Glomerular visceral epithelial cell (primary cell): ENCODE measurements around the gene ADGRA3.

Experiments
- DNase-seq: peaks from one replicate; pipeline ENCODE4 v3.0.0-alpha.2; 2016; ENCODE audit errors: extremely low spot score

ADGRA3 gene

GRCh38 chr4:22512306-22512705 is 3.6 kb downstream of the ADGRA3 start:
- no peak for DNase-seq

- DNase-seq = no peak
Measured at GRCh38 chr4:22510750-22511149, 5.1 kb downstream of the ADGRA3 start.

GRCh38 chr4:22508376-22508775 is 7.5 kb downstream of the ADGRA3 start:
- no peak for DNase-seq

GRCh38 chr4:22504922-22505321 is 10.9 kb downstream of the ADGRA3 start:
- no peak for DNase-seq

GRCh38 chr4:22504447-22504846 is 11.4 kb downstream of the ADGRA3 start:
- DNase-seq = no peak

GRCh38 chr4:22502895-22503814 is 12.7 kb downstream of the ADGRA3 start:
- DNase-seq = no peak

- no peak for DNase-seq
Measured at GRCh38 chr4:22501715-22502095, 14.2 kb downstream of the ADGRA3 start.

GRCh38 chr4:22500831-22501714 is 14.8 kb downstream of the ADGRA3 start:
- peak; percentile 80 for DNase-seq

GRCh38 chr4:22500128-22500611 is 15.7 kb downstream of the ADGRA3 start:
- DNase-seq = no peak

- no peak for DNase-seq
Measured at GRCh38 chr4:22498866-22499265, 17.0 kb downstream of the ADGRA3 start.

GRCh38 chr4:22496165-22496813 is 19.6 kb downstream of the ADGRA3 start:
- no peak for DNase-seq

GRCh38 chr4:22493523-22493922 is 22.3 kb downstream of the ADGRA3 start:
- DNase-seq = no peak

GRCh38 chr4:22492987-22493386 is 22.9 kb downstream of the ADGRA3 start:
- no peak for DNase-seq

GRCh38 chr4:22491939-22492338 is 23.9 kb downstream of the ADGRA3 start:
- no peak for DNase-seq

- DNase-seq = no peak
Measured at GRCh38 chr4:22490718-22491315, 25.0 kb downstream of the ADGRA3 start.

GRCh38 chr4:22488106-22488505 is 27.8 kb downstream of the ADGRA3 start:
- no peak for DNase-seq

GRCh38 chr4:22487328-22487727 is 28.5 kb downstream of the ADGRA3 start:
- DNase-seq = no peak

GRCh38 chr4:22486276-22486675 is 29.6 kb downstream of the ADGRA3 start:
- DNase-seq = no peak

- DNase-seq = peak; percentile 64
Measured at GRCh38 chr4:22485737-22486136, 30.1 kb downstream of the ADGRA3 start.

GRCh38 chr4:22483551-22483981 is 32.3 kb downstream of the ADGRA3 start:
- peak; percentile 76 for DNase-seq
